K562 (cell line): ENCODE measurements around the gene CLEC3A. TPM values are rescaled to one million over a fixed set of nuclear protein-coding genes. Genes with fewer than 3 reads are reported as not detected.

Source experiments
- ATAC-seq: fragments of 200-7000 bp; cut with Tn5 transposase; 3 replicates; pipeline ENCODE4 v1.9.1; 2020; ENCODE audit warnings: moderate library complexity
- BruUV-seq: library from RNA; stranded (reverse); fragments of 400-500 nt; replicated peaks from 2 replicates; lab custom pipeline; 2021; lab: Mats Ljungman, UMichigan
- CTCF ChIA-PET: fragments of 300-600 bp; formaldehyde crosslinking; extraction: SDS; loops from one replicate; lab custom pipeline; 2021; ENCODE audit warnings: low intra/inter-chr PET ratio; lab: Yijun Ruan, JAX
- POLR2A ChIA-PET: fragments of 300-600, 350-650 bp; sonication (Branson Sonifier 250); formaldehyde crosslinking; extraction: SDS; loops from one replicate; lab custom pipeline; 2021; ENCODE audit warnings: antibody characterized with exemption, inconsistent platforms; lab: Yijun Ruan, JAX
- DNase-seq, 4 experiments: peaks; one replicate each; pipeline versions ENCODE4 v3.0.0 to v3.0.0-alpha.2; 2011 to 2018; ENCODE audit warnings: low spot score in 3 of 4, mixed read lengths in 3 of 4; ENCODE audit errors: extremely low read depth in 1 of 4
- FAIRE-seq: peaks from 2 replicates; lab custom pipeline; 2011; peaks lifted over from hg19 to GRCh38; lab: Jason Lieb, UNC
- H2AFZ ChIP-seq: 2 replicates; pipeline ENCODE4 v1.6.0; 2011; ENCODE audit warnings: low read depth, low read length, control low read depth, inconsistent platforms
- H3K27ac ChIP-seq: fragments of 200-600 bp; 3 replicates; pipeline ENCODE4 v1.8.0; 2011; ENCODE audit warnings: low read depth, mild to moderate bottlenecking, control low read depth, inconsistent platforms, low read length, moderate library complexity, mixed read lengths; ENCODE audit errors: extremely low read depth
- H3K27me3 ChIP-seq, 2 experiments: fragments of 300-600 bp in 1 of 2; 2 replicates in 1 of 2; 3 replicates in 1 of 2; pipeline versions ENCODE4 v1.6.0 to v1.8.0; 2011; ENCODE audit warnings: inconsistent platforms in 2 of 2, low read length in 2 of 2, mild to moderate bottlenecking in 1 of 2, mixed read lengths in 1 of 2, moderate library complexity in 1 of 2; ENCODE audit not compliant: control insufficient read depth in 2 of 2, insufficient read depth in 2 of 2
- H3K36me3 ChIP-seq: fragments of 300-600 bp; 3 replicates; pipeline ENCODE4 v1.8.0; 2011; ENCODE audit warnings: mild to moderate bottlenecking, low read length, inconsistent platforms; ENCODE audit not compliant: control insufficient read depth, insufficient read depth
- H3K4me1 ChIP-seq, 2 experiments: fragments of 200-600 bp in 1 of 2; replicated peaks in 1 of 2; 2 replicates in 1 of 2; 3 replicates in 1 of 2; pipeline versions ENCODE4 v1.5.1 to v1.8.0; 2011; ENCODE audit warnings: inconsistent platforms in 2 of 2, low read length in 2 of 2, mild to moderate bottlenecking in 1 of 2, mixed read lengths in 1 of 2, moderate library complexity in 1 of 2; ENCODE audit not compliant: control insufficient read depth in 2 of 2, insufficient read depth in 2 of 2
- H3K4me2 ChIP-seq: 2 replicates; pipeline ENCODE4 v1.6.1; 2011; ENCODE audit warnings: low read length, control low read depth, inconsistent platforms, mixed read lengths; ENCODE audit not compliant: insufficient read depth
- H3K4me3 ChIP-seq: fragments of 200-600 bp; sonication (generic), shearing (Covaris generic); 2 replicates; pipeline ENCODE4 v1.5.1; 2016; ENCODE audit warnings: control low read depth, inconsistent platforms
- H3K79me2 ChIP-seq: fragments of 200-600 bp; 3 replicates; pipeline ENCODE4 v1.8.0; 2011; ENCODE audit warnings: low read length, inconsistent platforms; ENCODE audit not compliant: control insufficient read depth, insufficient read depth
- H3K9ac ChIP-seq, 2 experiments: 2 replicates each; pipeline versions ENCODE4 v1.6.0 to v1.6.1; 2011; ENCODE audit warnings: low read depth in 2 of 2, low read length in 2 of 2, control low read depth in 1 of 2, inconsistent platforms in 1 of 2, mild to moderate bottlenecking in 1 of 2, mixed read lengths in 1 of 2; ENCODE audit not compliant: insufficient read depth in 1 of 2
- H3K9me1 ChIP-seq: one replicate; pipeline ENCODE4 v1.6.0; 2011; ENCODE audit warnings: inconsistent platforms, mild to moderate bottlenecking, low read length, moderate library complexity; ENCODE audit not compliant: control insufficient read depth, insufficient read depth
- H3K9me3 ChIP-seq: replicated peaks from 2 replicates; pipeline ENCODE4 v1.5.1; 2011; ENCODE audit warnings: low read depth, low read length, inconsistent platforms; ENCODE audit not compliant: control insufficient read depth, insufficient read depth
- H4K20me1 ChIP-seq: replicated peaks from 2 replicates; pipeline ENCODE4 v1.6.1; 2011; ENCODE audit warnings: low read length, inconsistent platforms, mixed read lengths; ENCODE audit not compliant: control insufficient read depth, insufficient read depth
- AFF1 ChIP-seq, 2 experiments: fragments of 450-650 bp; IDR thresholded peaks; 2 replicates each; pipeline ENCODE4 v1.6.1; 2018; ENCODE audit warnings: mild to moderate bottlenecking in 2 of 2, low read depth in 1 of 2; ENCODE audit not compliant: partially characterized antibody in 2 of 2
- CGGBP1 ChIP-seq: fragments of 250-450 bp; sonication (Bioruptor Pico); IDR thresholded peaks from 2 replicates; pipeline ENCODE4 v1.9.0; 2021; ENCODE audit warnings: mild to moderate bottlenecking
- JUND ChIP-seq, 2 experiments: IDR thresholded peaks; 2 replicates in 1 of 2; 3 replicates in 1 of 2; pipeline ENCODE4 v1.6.1; 2011; ENCODE audit warnings: borderline replicate concordance in 2 of 2, low read depth in 2 of 2, low read length in 2 of 2, improper control_type of control experiment in 1 of 2, missing biosample characterization in 1 of 2, missing genetic modification characterization in 1 of 2, missing genetic modification reagents in 1 of 2
- KHSRP ChIP-seq: fragments of 450-650 bp; IDR thresholded peaks from 2 replicates; pipeline ENCODE4 v1.6.1; 2017
- REST ChIP-seq, 2 experiments: fragments of 450-650 bp; formaldehyde crosslinking in 1 of 2; IDR thresholded peaks; 2 replicates each; pipeline versions ENCODE4 v1.4.0 to v1.6.1; 2014 to 2020; ENCODE audit warnings: mild to moderate bottlenecking in 2 of 2, borderline replicate concordance in 1 of 2, low read depth in 1 of 2
- SLC30A9 ChIP-seq: fragments of 250-450 bp; sonication (Bioruptor Pico); IDR thresholded peaks from 2 replicates; pipeline ENCODE4 v1.8.0; 2022; ENCODE audit warnings: mild to moderate bottlenecking, moderate library complexity
- SP2 ChIP-seq: IDR thresholded peaks from 2 replicates; pipeline ENCODE4 v1.6.1; 2011; ENCODE audit warnings: mild to moderate bottlenecking, low read depth, low read length, moderate library complexity; ENCODE audit not compliant: poor library complexity, severe bottlenecking; ENCODE audit errors: extremely low read depth
- WHSC1 ChIP-seq: IDR thresholded peaks from one replicate; pipeline ENCODE4 v1.6.1; 2012; ENCODE audit warnings: low read length, control low read depth, inconsistent platforms
- ZNF12 ChIP-seq: sonication (generic); formaldehyde crosslinking; IDR thresholded peaks from 2 replicates; pipeline ENCODE4 v1.4.0; 2020; ENCODE audit warnings: mild to moderate bottlenecking, missing genetic modification reagents
- ZNF699 ChIP-seq: fragments of 250-450 bp; sonication (Bioruptor Pico); IDR thresholded peaks from 2 replicates; pipeline ENCODE4 v1.8.0; 2021; ENCODE audit warnings: mild to moderate bottlenecking, moderate library complexity; ENCODE audit not compliant: insufficient replicate concordance
- in situ Hi-C: fragments of 300-500 bp; cut with MboI; formaldehyde crosslinking; loops from 4 replicates; pipeline ENCODE4 v1.15.0; 2018; ENCODE audit warnings: inconsistent platforms, mixed read lengths
- intact Hi-C: fragments of 100-400 bp; cut with micrococcal nuclease; formaldehyde crosslinking; loops from 2 replicates; pipeline ENCODE4 v1.14.2; 2022
- polyA plus RNA-seq, 8 experiments: library from polyadenylated mRNA; depleted of rRNA in 4 of 8; stranded (reverse) in 5 of 8; unstranded in 3 of 8; fragments of >200 nt; fragmentation: Nextera tagmentation in 2 of 8; fragmentation: Illumina TruSeq in 1 of 8; extraction: Ambion mirVana in 2 of 8; extraction: Trizol in 1 of 8; gene quantifications; 2 replicates each; pipeline versions ENCODE4 v1.2.1 to v1.2.3, GENCODE V29; 2011 to 2014; ENCODE audit warnings: inconsistent platforms in 1 of 8, missing spikeins in 1 of 8
- total RNA-seq, 7 experiments: library from RNA; depleted of rRNA in 6 of 7; stranded (reverse); fragments of >200 nt in 6 of 7; fragmentation: Illumina TruSeq in 2 of 7; extraction: Trizol in 2 of 7; gene quantifications; 2 replicates each; pipeline versions ENCODE4 v1.2.1 to v1.2.3, GENCODE V29; 2011 to 2021; ENCODE audit warnings: low replicate concordance in 1 of 7

CLEC3A gene
- total and polyA plus RNA-seq, 9 of the 15 experiments (the other 6 are each of a cell fraction or from before 2014, with no cell fraction given): not detected

GRCh38 chr16:78040396-78040795 lies 18.0 kb downstream of the CLEC3A start:
- no peak overlapping the region for H3K9ac ChIP-seq
- no peaks in the 10 kb centered on the region for H3K9me1 ChIP-seq
- POLR2A ChIA-PET: no interaction called here
- BruUV-seq: no TSS peak
- no peak overlapping the region for H2AFZ ChIP-seq
- no peak for DNase-seq
- CTCF ChIA-PET: no interaction called here
- TF ChIP-seq SP2: no peak
- TF ChIP-seq JUND (IDR thresholded peaks at IDR 0.05; ENCODE audit: borderline replicate concordance, low read depth, low read length): no peak
- TF ChIP-seq JUND (tag; IDR thresholded peaks at IDR 0.05; ENCODE audit: borderline replicate concordance, low read depth, low read length): no peak
- no peak for TF ChIP-seq SLC30A9 (CRISPR knock-in tag)
- TF ChIP-seq WHSC1: no peak
- no peak for TF ChIP-seq ZNF12 (CRISPR knock-in tag)
- TF ChIP-seq REST (IDR thresholded peaks at IDR 0.05; ENCODE audit: borderline replicate concordance): no peak
- no peak for TF ChIP-seq REST (CRISPR knock-in tag; IDR thresholded peaks at IDR 0.05; ENCODE audit: low read depth)
- TF ChIP-seq KHSRP: no peak
- no peak for TF ChIP-seq AFF1 (IDR thresholded peaks at IDR 0.05; ENCODE audit: low read depth in 1 of 2, partially characterized antibody in 2 of 2)
- TF ChIP-seq ZNF699 (CRISPR knock-in tag): no peak
- no peak for TF ChIP-seq CGGBP1 (CRISPR knock-in tag)
- H3K27me3 ChIP-seq: no peaks in the 10 kb centered on the region
- no peak overlapping the region for H3K4me2 ChIP-seq
- no peaks in the 10 kb centered on the region for H3K79me2 ChIP-seq
- no peak for FAIRE-seq
- no peak for ATAC-seq
- no peaks in the 10 kb centered on the region for H4K20me1 ChIP-seq
- H3K27ac ChIP-seq: no peak overlapping the region
- intact Hi-C loops: no loop called here
- in situ Hi-C loops: no loop called here
- no peak overlapping the region for H3K4me3 ChIP-seq
- H3K9me3 ChIP-seq: no peaks in the 10 kb centered on the region
- H3K36me3 ChIP-seq: no peaks in the 10 kb centered on the region
- H3K4me1 ChIP-seq: no peaks in the 10 kb centered on the region
